PC-3 (cell line): ENCODE measurements around the gene INO80C.

ENCODE experiments used
- EZH2phosphoT487 ChIP-seq: fragments of 300-600 bp; sonication (generic); IDR thresholded peaks from 2 replicates; pipeline ENCODE4 v1.6.1; 2018; ENCODE audit warnings: mild to moderate bottlenecking, antibody characterized with exemption, low read length, borderline replicate concordance
- TF ChIP-seq, protein P1 (sequence below): fragments of 300-600 bp; sonication (generic); conservative IDR thresholded peaks from 2 replicates; pipeline ENCODE4 v1.5.1; 2017; ENCODE audit warnings: antibody characterized with exemption, low read depth, mild to moderate bottlenecking, low read length

DNA sequence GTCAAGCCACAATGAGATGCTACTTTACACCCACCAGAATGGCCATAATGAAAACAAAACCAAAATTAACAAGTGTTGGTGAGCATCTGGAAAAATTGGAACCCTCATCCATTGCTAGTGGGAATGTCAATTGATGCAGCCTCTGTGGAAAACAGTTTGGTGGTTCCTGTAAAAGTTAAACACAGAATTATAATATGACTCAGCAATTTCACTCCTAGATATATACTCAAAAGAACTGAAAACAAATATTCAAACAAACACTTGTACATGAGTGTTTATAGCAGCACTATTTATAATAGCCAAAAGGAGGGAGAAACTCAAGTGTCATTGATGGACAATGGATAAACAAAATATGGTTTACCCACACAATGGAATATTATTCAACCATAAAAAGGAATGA, 43.0 kb downstream of the INO80C start:
- TF ChIP-seq, protein P1, sequence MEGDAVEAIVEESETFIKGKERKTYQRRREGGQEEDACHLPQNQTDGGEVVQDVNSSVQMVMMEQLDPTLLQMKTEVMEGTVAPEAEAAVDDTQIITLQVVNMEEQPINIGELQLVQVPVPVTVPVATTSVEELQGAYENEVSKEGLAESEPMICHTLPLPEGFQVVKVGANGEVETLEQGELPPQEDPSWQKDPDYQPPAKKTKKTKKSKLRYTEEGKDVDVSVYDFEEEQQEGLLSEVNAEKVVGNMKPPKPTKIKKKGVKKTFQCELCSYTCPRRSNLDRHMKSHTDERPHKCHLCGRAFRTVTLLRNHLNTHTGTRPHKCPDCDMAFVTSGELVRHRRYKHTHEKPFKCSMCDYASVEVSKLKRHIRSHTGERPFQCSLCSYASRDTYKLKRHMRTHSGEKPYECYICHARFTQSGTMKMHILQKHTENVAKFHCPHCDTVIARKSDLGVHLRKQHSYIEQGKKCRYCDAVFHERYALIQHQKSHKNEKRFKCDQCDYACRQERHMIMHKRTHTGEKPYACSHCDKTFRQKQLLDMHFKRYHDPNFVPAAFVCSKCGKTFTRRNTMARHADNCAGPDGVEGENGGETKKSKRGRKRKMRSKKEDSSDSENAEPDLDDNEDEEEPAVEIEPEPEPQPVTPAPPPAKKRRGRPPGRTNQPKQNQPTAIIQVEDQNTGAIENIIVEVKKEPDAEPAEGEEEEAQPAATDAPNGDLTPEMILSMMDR: no peak
- TF ChIP-seq EZH2phosphoT487: no peak
